K562 (cell line): ENCODE results near the gene C21orf58. TPM values are rescaled to one million over a fixed set of nuclear protein-coding genes. Genes with fewer than 3 reads are reported as not detected.

Experiments used
- BMI1 ChIP-seq: fragments of 150-350 bp; IDR thresholded peaks from 2 replicates; pipeline ENCODE4 v1.6.1; 2014; ENCODE audit warnings: low read length
- CAMTA2 ChIP-seq: fragments of 250-450 bp; sonication (Bioruptor Pico); conservative IDR thresholded peaks from 2 replicates; pipeline ENCODE4 v1.5.1; 2022
- CREB1 ChIP-seq, 2 experiments: sonication (generic) in 1 of 2; formaldehyde crosslinking in 1 of 2; IDR thresholded peaks; 2 replicates each; pipeline versions ENCODE4 v1.6.1 to v1.8.0; 2012 to 2022; ENCODE audit warnings: inconsistent platforms in 1 of 2, mild to moderate bottlenecking in 1 of 2, missing genetic modification reagents in 1 of 2, moderate library complexity in 1 of 2
- ELK1 ChIP-seq: sonication (generic); formaldehyde crosslinking; IDR thresholded peaks from 2 replicates; pipeline ENCODE4 v1.8.1; 2022; ENCODE audit warnings: missing genetic modification reagents
- GTF3C2 ChIP-seq: IDR thresholded peaks from 3 replicates; pipeline ENCODE4 v1.6.1; 2011; ENCODE audit warnings: borderline replicate concordance, mild to moderate bottlenecking, moderate library complexity; ENCODE audit not compliant: insufficient read length; ENCODE audit errors: extremely low read depth
- HDAC3 ChIP-seq: fragments of 450-650 bp; IDR thresholded peaks from 2 replicates; pipeline ENCODE4 v1.6.1; 2018; ENCODE audit warnings: borderline replicate concordance, mild to moderate bottlenecking, moderate library complexity; ENCODE audit not compliant: partially characterized antibody
- HEY1 ChIP-seq: fragments of 250-450 bp; sonication (Bioruptor Pico); IDR thresholded peaks from 2 replicates; pipeline ENCODE4 v1.5.0; 2020; ENCODE audit warnings: mild to moderate bottlenecking, moderate library complexity, borderline replicate concordance
- HOXB6 ChIP-seq: fragments of 250-450 bp; sonication (Bioruptor Pico); IDR thresholded peaks from 2 replicates; pipeline ENCODE4 v1.5.1; 2022; ENCODE audit warnings: mild to moderate bottlenecking, borderline replicate concordance
- MLX ChIP-seq, 2 experiments: fragments of 450-650 bp in 1 of 2; sonication (generic) in 1 of 2; formaldehyde crosslinking; conservative IDR thresholded peaks; 2 replicates each; pipeline versions ENCODE4 v1.4.0 to v1.8.1; 2020 to 2022; ENCODE audit warnings: mild to moderate bottlenecking in 1 of 2, missing genetic modification reagents in 1 of 2
- MYNN ChIP-seq, 2 experiments: sonication (generic); formaldehyde crosslinking in 1 of 2; IDR thresholded peaks; 2 replicates each; pipeline versions ENCODE4 v1.5.0 to v1.6.1; 2016 to 2020; ENCODE audit warnings: antibody characterized with exemption in 1 of 2, missing genetic modification reagents in 1 of 2
- NONO ChIP-seq, 2 experiments: fragments of 200-400 bp in 1 of 2; fragments of 450-650 bp in 1 of 2; formaldehyde crosslinking in 1 of 2; IDR thresholded peaks; 2 replicates each; pipeline ENCODE4 v1.6.1; 2017; ENCODE audit warnings: low read depth in 2 of 2, mild to moderate bottlenecking in 2 of 2, moderate library complexity in 2 of 2, low read length in 1 of 2
- RBM17 ChIP-seq: fragments of 200-400 bp; formaldehyde crosslinking; IDR thresholded peaks from 2 replicates; pipeline ENCODE4 v1.6.1; 2017; ENCODE audit warnings: low read depth, mild to moderate bottlenecking, low read length, borderline replicate concordance
- RBM39 ChIP-seq: fragments of 200-400 bp; formaldehyde crosslinking; optimal IDR thresholded peaks from 2 replicates; pipeline ENCODE3; 2018; ENCODE audit warnings: low read depth, low read length
- RFX1 ChIP-seq: fragments of 450-650 bp; IDR thresholded peaks from 2 replicates; pipeline ENCODE4 v1.6.1; 2016; ENCODE audit warnings: mild to moderate bottlenecking, moderate library complexity
- RNF2 ChIP-seq: sonication (generic); IDR thresholded peaks from 2 replicates; pipeline ENCODE4 v1.6.1; 2016
- SMARCA4 ChIP-seq: fragments of 450-650 bp; IDR thresholded peaks from 2 replicates; pipeline ENCODE4 v1.6.1; 2016
- XRCC5 ChIP-seq: fragments of 200-400 bp; formaldehyde crosslinking; IDR thresholded peaks from 2 replicates; pipeline ENCODE4 v1.6.1; 2017; ENCODE audit warnings: low read depth, mild to moderate bottlenecking, low read length
- ZNF184 ChIP-seq: sonication (generic); formaldehyde crosslinking; IDR thresholded peaks from 2 replicates; pipeline ENCODE4 v1.5.0; 2020; ENCODE audit warnings: missing genetic modification reagents
- ZNF408 ChIP-seq: fragments of 250-450 bp; sonication (Bioruptor Pico); IDR thresholded peaks from 2 replicates; pipeline ENCODE4 v1.4.0; 2020; ENCODE audit warnings: low read depth, mild to moderate bottlenecking, moderate library complexity
- ZNF431 ChIP-seq: sonication (generic); formaldehyde crosslinking; IDR thresholded peaks from 2 replicates; pipeline ENCODE4 v1.8.0; 2022; ENCODE audit warnings: mild to moderate bottlenecking, missing genetic modification reagents
- ZNF586 ChIP-seq: fragments of 450-650 bp; formaldehyde crosslinking; conservative IDR thresholded peaks from 2 replicates; pipeline ENCODE4 v1.4.0; 2020; ENCODE audit warnings: mild to moderate bottlenecking, moderate library complexity
- polyA plus RNA-seq, 8 experiments: library from polyadenylated mRNA; depleted of rRNA in 4 of 8; stranded (reverse) in 5 of 8; unstranded in 3 of 8; fragments of >200 nt; fragmentation: Nextera tagmentation in 2 of 8; fragmentation: Illumina TruSeq in 1 of 8; extraction: Ambion mirVana in 2 of 8; extraction: Trizol in 1 of 8; gene quantifications; 2 replicates each; pipeline versions ENCODE4 v1.2.1 to v1.2.3, GENCODE V29; 2011 to 2014; ENCODE audit warnings: inconsistent platforms in 1 of 8, missing spikeins in 1 of 8
- total RNA-seq, 7 experiments: library from RNA; depleted of rRNA in 6 of 7; stranded (reverse); fragments of >200 nt in 6 of 7; fragmentation: Illumina TruSeq in 2 of 7; extraction: Trizol in 2 of 7; gene quantifications; 2 replicates each; pipeline versions ENCODE4 v1.2.1 to v1.2.3, GENCODE V29; 2011 to 2021; ENCODE audit warnings: low replicate concordance in 1 of 7
- TF ChIP-seq, protein P1 (sequence below): fragments of 450-650 bp; conservative IDR thresholded peaks from 2 replicates; pipeline ENCODE4 v1.6.1; 2016; ENCODE audit warnings: missing genetic modification characterization, low read depth, mild to moderate bottlenecking, missing compliant biosample characterization, moderate library complexity

Gene C21orf58
- total and polyA plus RNA-seq, 9 of the 15 experiments (the other 6 are each of a cell fraction or from before 2014, with no cell fraction given): 1.2 to 30.5 (median 12.4) TPM

DNA sequence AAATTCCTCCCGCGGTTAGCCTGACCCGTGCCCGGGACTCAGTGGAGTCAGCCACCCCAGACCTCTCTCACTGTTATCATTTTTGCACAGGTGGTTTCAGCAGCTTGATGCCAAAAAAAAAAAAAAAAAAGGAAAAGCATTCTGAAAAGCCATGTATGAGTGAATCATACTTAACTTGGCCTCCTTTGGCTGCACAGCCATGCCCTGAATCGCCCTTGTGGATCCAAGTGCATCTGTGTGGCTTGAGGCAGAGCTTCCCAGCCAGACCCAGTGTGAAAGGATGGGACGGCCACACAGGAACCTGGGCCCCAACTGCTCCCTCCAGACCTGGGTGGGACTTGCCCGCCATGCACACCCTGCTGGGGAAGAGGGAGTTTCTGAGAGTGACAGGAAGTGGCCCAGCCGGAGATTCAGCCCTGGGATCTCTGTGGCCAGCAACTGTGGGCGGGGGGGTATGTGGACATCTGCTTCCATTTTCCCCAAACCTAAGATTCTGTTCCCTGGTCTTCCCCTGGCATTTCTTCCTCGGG is 29.0 kb downstream of the C21orf58 start (continued):
- TF ChIP-seq HEY1 (CRISPR knock-in tag) (no peak), RFX1 (no peak), ZNF586 (CRISPR knock-in tag) (no peak), CREB1 (IDR thresholded peaks at IDR 0.05) (no peak), CREB1 (CRISPR knock-in tag; IDR thresholded peaks at IDR 0.05) (no peak), ZNF431 (CRISPR knock-in tag) (no peak), XRCC5 (no peak), ZNF408 (CRISPR knock-in tag) (no peak), SMARCA4 (peak; percentile 77), RNF2 (no peak), RBM17 (no peak), CAMTA2 (CRISPR knock-in tag) (no peak), MYNN (IDR thresholded peaks at IDR 0.05) (no peak), MYNN (CRISPR knock-in tag; IDR thresholded peaks at IDR 0.05) (no peak), HOXB6 (no peak), HDAC3 (no peak), GTF3C2 (no peak), BMI1 (no peak), ZNF184 (CRISPR knock-in tag) (no peak), RBM39 (no peak), ELK1 (no peak), NONO (IDR thresholded peaks at IDR 0.05; ENCODE audit: low read depth in 2 of 2, low read length in 1 of 2) (no peak), MLX (CRISPR knock-in tag; conservative IDR thresholded peaks at IDR 0.05) (no peak)
- TF ChIP-seq, protein P1, sequence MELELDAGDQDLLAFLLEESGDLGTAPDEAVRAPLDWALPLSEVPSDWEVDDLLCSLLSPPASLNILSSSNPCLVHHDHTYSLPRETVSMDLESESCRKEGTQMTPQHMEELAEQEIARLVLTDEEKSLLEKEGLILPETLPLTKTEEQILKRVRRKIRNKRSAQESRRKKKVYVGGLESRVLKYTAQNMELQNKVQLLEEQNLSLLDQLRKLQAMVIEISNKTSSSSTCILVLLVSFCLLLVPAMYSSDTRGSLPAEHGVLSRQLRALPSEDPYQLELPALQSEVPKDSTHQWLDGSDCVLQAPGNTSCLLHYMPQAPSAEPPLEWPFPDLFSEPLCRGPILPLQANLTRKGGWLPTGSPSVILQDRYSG (tag): no peak
